Vagina (tissue), 2 donors: ENCODE measurements around the gene CAND2. TPM values are rescaled to one million over a fixed set of nuclear protein-coding genes. Genes with fewer than 3 reads are reported as not detected.

Experiments used
- DNase-seq, 2 donors: peaks; one replicate each; pipeline ENCODE4 v3.0.0-alpha.2; 2017; ENCODE audit errors: extremely low spot score in 2 of 2
- H3K27ac ChIP-seq: fragments of 200-600 bp; sonication (generic); one replicate; pipeline ENCODE4 v1.5.1; 2019
- H3K27me3 ChIP-seq: fragments of 200-600 bp; sonication (generic); one replicate; pipeline ENCODE4 v1.5.1; 2019
- H3K36me3 ChIP-seq, 2 donors: fragments of 200-600 bp; sonication (generic); one replicate each; pipeline ENCODE4 v1.5.1; 2017 to 2019
- H3K4me1 ChIP-seq: fragments of 200-600 bp; sonication (generic); one replicate; pipeline ENCODE4 v1.5.1; 2019
- H3K4me3 ChIP-seq, 2 donors: fragments of 200-600 bp; sonication (generic); 1 replicate in 1 of 2; 2 replicates in 1 of 2; pipeline ENCODE4 v1.5.1; 2016 to 2019
- H3K9me3 ChIP-seq: fragments of 200-600 bp; sonication (generic); one replicate; pipeline ENCODE4 v1.5.1; 2019
- POLR2A ChIP-seq, 2 donors: fragments of 450-650 bp; IDR thresholded peaks; one replicate each; pipeline ENCODE4 v1.6.1; 2017; ENCODE audit warnings: antibody characterized with exemption in 2 of 2, mild to moderate bottlenecking in 2 of 2, moderate library complexity in 2 of 2
- POLR2AphosphoS5 ChIP-seq, 2 donors: sonication (generic); formaldehyde crosslinking; IDR thresholded peaks; one replicate each; pipeline ENCODE4 v1.9.0; 2017; ENCODE audit warnings: antibody characterized with exemption in 2 of 2, mild to moderate bottlenecking in 2 of 2, low read depth in 1 of 2; ENCODE audit not compliant: insufficient read depth in 1 of 2
- intact Hi-C: fragments of 100-400 bp; cut with DNase I; formaldehyde crosslinking; loops from one replicate; pipeline ENCODE4 v1.15.1; 2023
- total RNA-seq: library from RNA; depleted of rRNA; stranded (reverse); fragments of >200 nt; gene quantifications from one replicate; pipeline ENCODE4 v1.2.3, GENCODE V29; 2016
- TF ChIP-seq, protein P1 (sequence below), 3 experiments: fragments of 450-650 bp in 2 of 3; fragments of 200-600 bp in 1 of 3; sonication (generic) in 1 of 3; IDR thresholded peaks; one replicate each; pipeline ENCODE4 v1.5.1; 2017 to 2019; ENCODE audit warnings: antibody characterized with exemption in 3 of 3, mild to moderate bottlenecking in 2 of 3, moderate library complexity in 2 of 3

Gene CAND2
- 12.5 TPM for total RNA-seq

DNA sequence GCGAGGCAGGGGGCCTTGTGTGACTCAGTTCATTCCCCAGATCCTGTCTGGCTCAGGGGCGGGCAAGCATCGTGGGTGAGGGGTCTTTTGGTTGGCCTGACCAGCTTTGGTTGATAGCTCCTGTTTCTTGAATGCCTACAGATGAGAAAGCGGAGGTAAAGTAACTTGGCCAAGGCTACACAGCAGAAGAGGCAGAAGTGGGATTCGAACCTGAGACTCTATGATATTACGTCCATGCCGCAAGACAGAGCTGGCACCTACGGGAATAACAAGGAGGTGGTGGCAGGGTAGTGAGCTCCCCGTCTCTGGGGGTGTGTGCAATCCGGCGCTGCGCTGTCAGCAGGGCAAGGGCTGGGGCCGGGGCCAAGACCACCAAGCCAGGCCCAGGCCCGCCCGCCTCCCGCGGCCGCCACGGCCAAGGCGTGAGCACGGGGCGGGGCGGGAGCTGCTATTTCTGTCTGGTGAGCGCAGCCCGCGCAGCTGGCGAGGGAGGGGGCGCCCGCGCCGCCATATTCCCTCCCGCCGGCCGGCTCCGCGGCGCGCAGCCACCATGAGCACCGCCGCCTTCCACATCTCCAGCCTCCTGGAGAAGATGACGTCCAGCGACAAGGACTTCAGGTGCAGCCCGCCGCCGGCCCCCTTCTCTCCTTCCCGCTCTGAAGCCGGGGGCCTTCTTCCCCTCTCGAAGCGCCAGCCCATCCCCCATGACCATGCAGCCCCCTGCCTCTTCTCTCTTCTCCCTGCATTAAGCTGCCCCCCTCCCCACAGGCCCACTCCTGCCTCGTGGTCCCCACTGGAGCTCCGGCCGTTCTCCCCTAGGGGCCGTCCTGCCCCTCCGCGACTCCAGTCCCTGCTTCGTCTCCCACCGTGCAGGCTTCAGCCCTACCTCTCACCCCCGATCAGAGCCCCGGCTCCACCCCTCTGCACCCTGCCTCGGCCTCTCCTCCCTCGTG is at the start of gene CAND2:
Gene CAND2, plus strand, starts transcription at position 510 of the 953 bp plus-strand sequence. Its CDS starts 41 bp downstream, at position 551.
- H3K4me1 ChIP-seq: peaks cover 13% of the 10 kb centered on the region
- no peaks in the 10 kb centered on the region for H3K9me3 ChIP-seq
- no peaks in the 10 kb centered on the region for H3K27me3 ChIP-seq
- no peak for DNase-seq
- TF ChIP-seq, protein P1, sequence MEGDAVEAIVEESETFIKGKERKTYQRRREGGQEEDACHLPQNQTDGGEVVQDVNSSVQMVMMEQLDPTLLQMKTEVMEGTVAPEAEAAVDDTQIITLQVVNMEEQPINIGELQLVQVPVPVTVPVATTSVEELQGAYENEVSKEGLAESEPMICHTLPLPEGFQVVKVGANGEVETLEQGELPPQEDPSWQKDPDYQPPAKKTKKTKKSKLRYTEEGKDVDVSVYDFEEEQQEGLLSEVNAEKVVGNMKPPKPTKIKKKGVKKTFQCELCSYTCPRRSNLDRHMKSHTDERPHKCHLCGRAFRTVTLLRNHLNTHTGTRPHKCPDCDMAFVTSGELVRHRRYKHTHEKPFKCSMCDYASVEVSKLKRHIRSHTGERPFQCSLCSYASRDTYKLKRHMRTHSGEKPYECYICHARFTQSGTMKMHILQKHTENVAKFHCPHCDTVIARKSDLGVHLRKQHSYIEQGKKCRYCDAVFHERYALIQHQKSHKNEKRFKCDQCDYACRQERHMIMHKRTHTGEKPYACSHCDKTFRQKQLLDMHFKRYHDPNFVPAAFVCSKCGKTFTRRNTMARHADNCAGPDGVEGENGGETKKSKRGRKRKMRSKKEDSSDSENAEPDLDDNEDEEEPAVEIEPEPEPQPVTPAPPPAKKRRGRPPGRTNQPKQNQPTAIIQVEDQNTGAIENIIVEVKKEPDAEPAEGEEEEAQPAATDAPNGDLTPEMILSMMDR (IDR thresholded peaks at IDR 0.05): no peak
- TF ChIP-seq POLR2AphosphoS5 (IDR thresholded peaks at IDR 0.05; ENCODE audit: insufficient read depth in 1 of 2, low read depth in 1 of 2): peak in 1 of 2 donors; percentile 77
- intact Hi-C loops: no loop called here
- H3K36me3 ChIP-seq: no peaks in the 10 kb centered on the region
- peak within 1 kb of the TSS; percentile 68 to 86 for H3K4me3 ChIP-seq
- peak within 1 kb of the TSS; percentile 87 for H3K27ac ChIP-seq

DNA sequence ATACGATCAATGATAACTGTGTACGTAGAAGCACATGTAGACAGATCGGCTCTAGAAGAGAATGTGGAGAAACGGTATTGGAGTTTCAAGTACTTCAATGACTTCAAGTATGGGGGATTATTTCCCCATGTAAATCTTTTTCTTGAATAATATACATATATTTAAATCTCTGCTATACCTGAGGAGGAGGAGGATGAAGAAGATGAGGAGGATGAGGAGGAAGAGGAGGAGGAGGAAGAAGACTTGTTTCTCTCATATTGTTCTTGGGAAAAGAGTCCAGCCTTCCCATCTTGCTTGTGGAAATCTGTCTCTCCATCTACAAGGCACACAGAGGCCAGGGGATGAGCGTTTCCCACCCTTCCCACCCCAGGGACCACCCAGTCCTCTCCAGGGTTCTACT is 48.0 kb upstream of the CAND2 start:
- Histone ChIP-seq H3K27me3 (no peaks in the 10 kb centered on the region), H3K4me1 (peaks cover 16% of the 10 kb centered on the region), H3K4me3 (no peak overlapping the region), H3K9me3 (no peaks in the 10 kb centered on the region), H3K36me3 (no peaks in the 10 kb centered on the region), H3K27ac (no peak overlapping the region)
- no peak for DNase-seq
- intact Hi-C loops: no loop called here
- TF ChIP-seq POLR2AphosphoS5 (IDR thresholded peaks at IDR 0.05; ENCODE audit: insufficient read depth in 1 of 2, low read depth in 1 of 2) (no peak), POLR2A (IDR thresholded peaks at IDR 0.05) (no peak)
- TF ChIP-seq, protein P1 (IDR thresholded peaks at IDR 0.05): no peak

DNA sequence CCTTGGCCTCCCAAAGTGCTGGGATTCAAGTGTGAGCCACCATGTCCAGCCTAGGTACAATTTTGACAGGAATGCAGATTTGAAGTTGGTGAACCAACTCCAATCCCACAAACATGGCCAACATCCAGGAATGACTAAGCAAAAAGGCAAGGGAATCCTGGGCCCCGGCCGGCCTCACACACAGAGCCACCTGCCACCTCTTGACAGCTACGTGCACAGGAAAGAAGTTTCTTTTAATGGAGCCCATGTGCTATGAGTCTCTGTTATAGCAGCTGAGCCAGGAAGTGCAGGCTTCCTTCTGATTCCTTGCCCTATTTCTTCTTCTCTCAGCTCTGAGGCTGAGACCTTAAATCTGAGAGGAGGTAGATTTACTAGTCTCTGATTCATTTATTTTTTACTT is 46.3 kb upstream of the CAND2 start:
- Histone ChIP-seq H3K4me1 (peaks cover 16% of the 10 kb centered on the region), H3K36me3 (no peaks in the 10 kb centered on the region)
- intact Hi-C loops: no loop called here

DNA sequence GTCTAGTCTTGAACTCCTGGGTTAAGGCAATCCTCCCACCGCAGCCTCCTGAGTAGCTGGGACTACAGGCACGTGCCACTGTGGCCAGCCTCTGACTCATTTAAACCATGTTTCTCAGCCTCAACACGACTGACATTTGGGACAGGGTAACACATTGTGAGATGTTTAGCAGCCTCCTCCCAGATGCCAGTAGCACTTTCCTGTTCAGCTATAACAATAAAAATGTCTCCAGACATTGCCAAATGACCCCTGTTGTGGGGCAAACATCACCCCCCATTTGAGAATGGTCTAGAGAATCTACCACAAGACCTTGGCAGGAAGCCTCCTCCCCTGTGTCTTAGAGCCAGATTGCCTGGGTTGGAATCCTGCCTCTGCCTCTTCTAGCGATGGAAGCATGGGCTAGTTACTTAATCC is 45.8 kb upstream of the CAND2 start:
- peak in 1 of 2 donors; percentile 31 for TF ChIP-seq POLR2AphosphoS5 (IDR thresholded peaks at IDR 0.05; ENCODE audit: insufficient read depth in 1 of 2, low read depth in 1 of 2)
- TF ChIP-seq, protein P1 (IDR thresholded peaks at IDR 0.05): no peak
- no peak overlapping the region for H3K27ac ChIP-seq
- no peaks in the 10 kb centered on the region for H3K9me3 ChIP-seq
- no peaks in the 10 kb centered on the region for H3K36me3 ChIP-seq
- H3K4me3 ChIP-seq: no peak overlapping the region
- no peak for DNase-seq
- intact Hi-C loops: no loop called here
- peaks cover 16% of the 10 kb centered on the region for H3K4me1 ChIP-seq
- no peaks in the 10 kb centered on the region for H3K27me3 ChIP-seq

More for the DNA sequence above, 46.3 kb upstream of the CAND2 start:
- no peak for DNase-seq
- TF ChIP-seq POLR2AphosphoS5 (IDR thresholded peaks at IDR 0.05; ENCODE audit: insufficient read depth in 1 of 2, low read depth in 1 of 2) (no peak), POLR2A (IDR thresholded peaks at IDR 0.05) (no peak)
- TF ChIP-seq, protein P1 (IDR thresholded peaks at IDR 0.05): no peak
- H3K27me3 ChIP-seq: no peaks in the 10 kb centered on the region
- H3K4me3 ChIP-seq: no peak overlapping the region
- no peak overlapping the region for H3K27ac ChIP-seq
- H3K9me3 ChIP-seq: no peaks in the 10 kb centered on the region

DNA sequence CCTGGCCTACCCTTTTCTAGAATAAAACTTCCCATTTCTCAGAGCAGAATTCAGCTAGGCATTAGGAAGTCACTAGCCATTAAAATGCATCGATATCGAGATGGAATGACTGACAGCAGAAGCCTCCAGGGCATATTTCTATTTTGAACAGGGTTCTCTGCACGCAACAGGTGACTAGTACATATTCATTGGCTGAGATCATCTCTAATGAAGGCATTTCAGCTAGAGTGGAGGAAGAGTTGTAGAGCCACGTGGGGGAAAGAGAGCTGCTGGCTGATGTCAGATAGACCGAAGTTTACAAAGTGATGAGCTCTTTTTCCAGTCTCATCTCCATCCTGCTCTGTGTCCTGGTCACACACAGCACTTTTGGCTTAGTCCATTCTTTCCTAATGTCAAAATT is 44.9 kb upstream of the CAND2 start:
- H3K9me3 ChIP-seq: no peaks in the 10 kb centered on the region
- DNase-seq: no peak
- intact Hi-C loops: no loop called here
- H3K27ac ChIP-seq: no peak overlapping the region
- no peaks in the 10 kb centered on the region for H3K27me3 ChIP-seq
- peaks cover 16% of the 10 kb centered on the region for H3K4me1 ChIP-seq
- H3K4me3 ChIP-seq: no peak overlapping the region
- no peaks in the 10 kb centered on the region for H3K36me3 ChIP-seq
- TF ChIP-seq POLR2AphosphoS5 (IDR thresholded peaks at IDR 0.05; ENCODE audit: insufficient read depth in 1 of 2, low read depth in 1 of 2): no peak
- no peak for TF ChIP-seq POLR2A (IDR thresholded peaks at IDR 0.05)
- TF ChIP-seq, protein P1 (IDR thresholded peaks at IDR 0.05): no peak
